ENCODE data around the gene ANKS6. TPM values are rescaled to one million over a fixed set of nuclear protein-coding genes. Genes with fewer than 3 reads are reported as not detected.

The ANKS6 gene
- total RNA-seq, 1 experiment from 2014 or later, result 46.3 TPM

- no peaks in the 10 kb centered on the region for H3K79me1 ChIP-seq (ENCODE audit: insufficient read depth, low read depth, low read length, poor library complexity, severe bottlenecking)
- no peak overlapping the region for H3K4ac ChIP-seq (ENCODE audit: low read depth, low read length)
- no peak overlapping the region for H2BK5ac ChIP-seq (ENCODE audit: insufficient read length, low read length)
- no peak overlapping the region for H4K5ac ChIP-seq (ENCODE audit: insufficient read length, low read depth, low read length)
- H2AK5ac ChIP-seq (ENCODE audit: insufficient read length, low read length), result no peak overlapping the region
- Mint-ChIP-seq H3K36me3 (ENCODE audit: insufficient read depth in 1 of 3, low read depth in 3 of 3) (peaks cover 4 to 41% (median 20%) of the 10 kb centered on the region in 3 experiments; a peak in 6 of 7 replicates), H3K27me3 (ENCODE audit: low read depth) (no peaks in the 10 kb centered on the region), H3K27ac (no peak overlapping the region), H3K9me3 (no peaks in the 10 kb centered on the region), H3K4me3 (no peak overlapping the region), H3K4me1 (peaks cover 8 to 10% of the 10 kb centered on the region in 2 experiments)
- H3K23ac ChIP-seq (ENCODE audit: insufficient read length, low read depth, low read length), result no peak overlapping the region
- no peak overlapping the region for H3K56ac ChIP-seq (ENCODE audit: insufficient read length, low read depth, low read length)
- no peaks in the 10 kb centered on the region for H3K27me3 ChIP-seq (ENCODE audit: insufficient read depth, low read length)
- H3K23me2 ChIP-seq (ENCODE audit: insufficient read length, low read depth, low read length, poor library complexity, severe bottlenecking), result no peaks in the 10 kb centered on the region
- no peak overlapping the region for H3K27ac ChIP-seq (ENCODE audit: insufficient read length, low read depth, low read length)
- no CpG with 5 or more reads among the region's 6 CpGs for WGBS (ENCODE audit: extremely low coverage, insufficient read length, low lambda C conversion rate)
- DNase-seq, result no peak
- H4K20me1 ChIP-seq (ENCODE audit: control insufficient read depth, insufficient read depth, insufficient read length), result no peaks in the 10 kb centered on the region
- H3K18ac ChIP-seq (ENCODE audit: insufficient read length, low read depth, low read length), result no peak overlapping the region
- H2BK15ac ChIP-seq (ENCODE audit: low read depth, low read length), result no peak overlapping the region
- no peak overlapping the region for H2AFZ ChIP-seq (ENCODE audit: low read length)
- no peak overlapping the region for H3K14ac ChIP-seq (ENCODE audit: insufficient read depth, low read length)
- H3K79me2 ChIP-seq (ENCODE audit: insufficient read depth, low read length), result no peaks in the 10 kb centered on the region
- H2BK120ac ChIP-seq (ENCODE audit: low read depth, low read length, poor library complexity, severe bottlenecking), result no peak overlapping the region
- H2BK20ac ChIP-seq (ENCODE audit: low read depth, low read length, poor library complexity, severe bottlenecking), result no peak overlapping the region
- H3K4me2 ChIP-seq (ENCODE audit: insufficient read depth, insufficient read length, low read length), result no peak overlapping the region
- no peak overlapping the region for H3T11ph ChIP-seq (ENCODE audit: low read length)
- TF ChIP-seq CTCF (conservative IDR thresholded peaks at IDR 0.05), result no peak
- no peak overlapping the region for H4K91ac ChIP-seq (ENCODE audit: insufficient read length, low read depth, low read length)
- no peak overlapping the region for H4K8ac ChIP-seq (replicated peaks; ENCODE audit: insufficient read length, low read depth, low read length)
- H3K4me1 ChIP-seq (ENCODE audit: insufficient read depth, low read length), result no peaks in the 10 kb centered on the region
- no peak overlapping the region for H3K9ac ChIP-seq (ENCODE audit: extremely low read depth, insufficient read length, low read length)
- no peak overlapping the region for H2BK12ac ChIP-seq (ENCODE audit: insufficient read length, low read depth, low read length)
- H3K9me3 ChIP-seq (ENCODE audit: control insufficient read depth, low read depth, low read length), result no peaks in the 10 kb centered on the region
Observed at GRCh38 chr9:98838868-98839565, 42.7 kb upstream of the ANKS6 start.
